ENCODE results near the gene RIC8A.
A peak's percentile ranks its signal among the peaks of the same experiment; 100 is the strongest.

The RIC8A gene

DNA sequence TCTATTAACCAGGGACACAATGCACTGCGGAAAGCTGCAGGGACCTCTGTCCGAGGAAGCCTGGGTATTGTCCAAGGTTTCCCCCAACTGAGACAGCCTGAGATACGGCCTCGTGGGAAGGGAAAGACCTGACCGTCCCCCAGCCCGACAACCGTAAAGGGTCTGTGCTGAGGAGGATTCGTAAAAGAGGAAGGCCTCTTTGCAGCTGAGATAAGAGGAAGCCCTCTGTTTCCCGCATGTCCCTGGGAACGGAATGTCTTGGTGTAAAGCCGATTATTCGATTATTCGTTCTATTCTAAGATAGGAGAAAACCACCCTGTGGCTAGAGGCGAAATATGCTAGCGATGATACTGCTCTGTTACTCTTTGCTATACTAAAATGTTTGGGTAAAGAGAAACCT is 5.5 kb upstream of the RIC8A start:
- TF ChIP-seq, protein P1, sequence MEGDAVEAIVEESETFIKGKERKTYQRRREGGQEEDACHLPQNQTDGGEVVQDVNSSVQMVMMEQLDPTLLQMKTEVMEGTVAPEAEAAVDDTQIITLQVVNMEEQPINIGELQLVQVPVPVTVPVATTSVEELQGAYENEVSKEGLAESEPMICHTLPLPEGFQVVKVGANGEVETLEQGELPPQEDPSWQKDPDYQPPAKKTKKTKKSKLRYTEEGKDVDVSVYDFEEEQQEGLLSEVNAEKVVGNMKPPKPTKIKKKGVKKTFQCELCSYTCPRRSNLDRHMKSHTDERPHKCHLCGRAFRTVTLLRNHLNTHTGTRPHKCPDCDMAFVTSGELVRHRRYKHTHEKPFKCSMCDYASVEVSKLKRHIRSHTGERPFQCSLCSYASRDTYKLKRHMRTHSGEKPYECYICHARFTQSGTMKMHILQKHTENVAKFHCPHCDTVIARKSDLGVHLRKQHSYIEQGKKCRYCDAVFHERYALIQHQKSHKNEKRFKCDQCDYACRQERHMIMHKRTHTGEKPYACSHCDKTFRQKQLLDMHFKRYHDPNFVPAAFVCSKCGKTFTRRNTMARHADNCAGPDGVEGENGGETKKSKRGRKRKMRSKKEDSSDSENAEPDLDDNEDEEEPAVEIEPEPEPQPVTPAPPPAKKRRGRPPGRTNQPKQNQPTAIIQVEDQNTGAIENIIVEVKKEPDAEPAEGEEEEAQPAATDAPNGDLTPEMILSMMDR (IDR thresholded peaks at IDR 0.05; ENCODE audit: insufficient read depth, low read depth, low read length, missing control alignments), result no peak
- no peak overlapping the region for H3K4me3 ChIP-seq (ENCODE audit: low read depth, low read length)
- DNase-seq (ENCODE audit: low read depth), result no peak

DNA sequence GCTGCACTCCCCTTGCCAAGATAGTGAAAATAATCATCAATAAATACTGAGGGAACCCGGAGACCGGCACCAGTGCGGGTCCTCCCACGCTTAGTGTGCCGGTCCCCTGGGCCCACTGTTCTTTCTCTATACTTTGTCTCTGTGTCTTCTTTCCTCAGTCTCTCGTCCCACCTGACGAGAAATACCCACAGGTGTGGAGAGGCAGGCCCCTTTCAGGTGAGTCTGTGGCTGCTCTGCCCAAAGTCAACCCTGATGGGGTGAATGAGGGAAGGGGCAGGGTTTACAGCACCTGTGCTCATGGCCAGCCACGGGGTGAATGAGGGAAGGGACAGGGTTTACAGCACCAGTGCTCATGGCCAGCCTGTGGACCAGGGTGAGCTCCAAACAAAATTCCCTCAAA is 5.0 kb upstream of the RIC8A start:
- H3K4me3 ChIP-seq (ENCODE audit: low read depth, low read length), result no peak overlapping the region
- TF ChIP-seq, protein P1 (IDR thresholded peaks at IDR 0.05; ENCODE audit: insufficient read depth, low read depth, low read length, missing control alignments), result no peak
- no peak for DNase-seq (ENCODE audit: low read depth)

DNA sequence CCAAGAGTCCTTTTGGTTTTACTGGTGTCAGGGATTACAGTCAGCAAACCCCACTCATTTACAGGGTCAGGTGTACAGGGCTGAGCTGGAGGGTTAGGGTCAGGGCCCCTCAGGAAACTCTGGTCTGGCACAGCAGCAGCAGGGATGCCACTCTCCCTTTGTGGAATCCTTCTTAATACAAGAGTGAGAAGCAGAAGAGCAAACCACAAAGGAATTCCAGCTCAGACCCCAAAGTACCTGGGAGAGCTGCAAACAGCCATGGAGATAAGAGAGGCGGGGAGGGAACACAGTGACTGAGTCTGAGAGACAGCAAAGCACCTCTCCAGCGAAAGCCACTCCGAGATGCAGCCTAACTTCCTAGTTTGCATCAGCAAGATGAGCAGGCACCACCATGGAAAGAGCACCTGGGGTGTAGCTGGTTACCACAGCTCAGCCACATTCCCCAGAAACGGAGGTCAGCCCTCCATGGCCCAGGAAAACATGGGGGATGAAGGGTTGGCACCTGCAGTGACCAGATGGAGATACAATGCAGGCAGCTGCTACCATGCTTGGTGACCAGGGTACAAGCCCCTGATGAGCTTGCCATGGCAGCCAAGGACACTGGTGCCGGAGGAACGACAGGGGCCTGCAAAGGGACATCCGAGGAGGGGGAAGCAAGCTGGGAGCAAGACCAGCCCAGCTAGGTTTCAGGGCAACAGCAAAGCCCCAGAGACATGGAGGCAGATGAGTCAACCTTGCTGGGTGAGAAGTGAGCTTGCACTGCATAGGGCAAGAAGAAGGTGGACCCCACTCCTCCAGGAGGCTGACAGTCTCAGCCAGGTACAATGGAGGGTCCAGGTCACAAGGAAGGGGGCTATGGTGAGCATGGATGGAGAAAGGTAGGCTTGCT is 4.2 kb upstream of the RIC8A start:
- H3K4me3 ChIP-seq (ENCODE audit: low read depth, low read length), result no peak overlapping the region
- TF ChIP-seq, protein P1 (IDR thresholded peaks at IDR 0.05; ENCODE audit: insufficient read depth, low read depth, low read length, missing control alignments), result no peak
- DNase-seq (ENCODE audit: low read depth), result peak; percentile 1

DNA sequence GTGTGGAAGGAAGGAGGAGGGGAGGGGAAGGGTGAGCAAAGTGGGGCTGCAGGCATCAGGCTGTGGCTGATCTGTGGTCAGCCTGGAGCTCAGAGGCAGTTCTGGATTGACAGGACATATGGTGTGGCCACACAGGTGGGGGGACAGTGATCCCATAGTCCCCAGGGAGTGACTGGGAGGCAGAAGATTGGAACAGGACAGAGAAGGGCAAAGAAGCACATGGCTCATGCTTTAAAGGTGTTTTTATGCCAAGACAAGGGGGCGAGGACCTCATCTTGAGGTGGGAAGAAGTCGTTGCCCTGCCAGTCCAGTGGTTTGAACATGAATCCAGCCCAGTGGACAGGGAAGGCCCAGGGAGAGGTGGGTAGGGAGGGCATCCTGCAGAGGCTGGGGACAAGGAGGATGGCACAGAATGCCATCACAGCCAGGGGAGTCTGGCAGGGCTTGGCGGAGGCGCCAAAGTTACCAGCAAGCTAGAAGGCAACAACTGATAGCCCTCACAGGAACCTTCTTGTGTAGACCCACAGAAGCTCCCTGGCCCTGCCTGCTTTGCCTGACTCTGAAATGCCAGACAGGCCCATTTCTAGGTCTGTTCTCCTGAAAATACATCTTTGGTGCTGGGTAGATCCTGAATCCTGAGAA is 3.4 kb upstream of the RIC8A start:
- peak; percentile 1 for DNase-seq (ENCODE audit: low read depth)
- H3K4me3 ChIP-seq (ENCODE audit: low read depth, low read length), result no peak overlapping the region
- TF ChIP-seq, protein P1 (IDR thresholded peaks at IDR 0.05; ENCODE audit: insufficient read depth, low read depth, low read length, missing control alignments), result no peak

DNA sequence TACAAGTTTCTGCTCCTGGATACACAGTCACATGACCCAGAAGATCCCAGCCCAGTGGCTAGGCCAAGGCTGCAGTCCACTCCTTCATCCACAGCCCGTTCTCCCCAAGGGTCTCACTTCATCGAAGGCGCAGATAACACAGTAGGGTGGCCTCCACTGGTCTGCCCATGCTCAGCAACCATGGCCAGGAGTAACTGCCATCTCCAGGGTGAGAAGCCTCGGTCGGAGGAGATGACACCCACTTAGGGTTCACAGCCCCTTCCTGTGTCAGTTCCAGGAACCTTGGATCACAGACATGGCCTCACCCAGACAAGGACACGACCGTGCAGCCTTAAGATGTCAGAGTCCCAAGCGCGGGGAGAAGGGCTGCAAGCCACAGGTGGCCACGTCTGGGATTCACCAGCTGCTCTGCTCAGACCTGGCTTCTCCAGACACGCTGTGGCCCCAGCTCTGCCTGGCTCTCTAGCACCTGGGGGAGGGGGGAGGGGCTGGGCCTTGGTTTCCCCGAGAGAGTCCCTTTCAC is 2.9 kb upstream of the RIC8A start:
- H3K4me3 ChIP-seq (ENCODE audit: low read depth, low read length), result no peak overlapping the region
- TF ChIP-seq, protein P1 (IDR thresholded peaks at IDR 0.05; ENCODE audit: insufficient read depth, low read depth, low read length, missing control alignments), result no peak
- DNase-seq (ENCODE audit: low read depth), result peak; percentile 1

DNA sequence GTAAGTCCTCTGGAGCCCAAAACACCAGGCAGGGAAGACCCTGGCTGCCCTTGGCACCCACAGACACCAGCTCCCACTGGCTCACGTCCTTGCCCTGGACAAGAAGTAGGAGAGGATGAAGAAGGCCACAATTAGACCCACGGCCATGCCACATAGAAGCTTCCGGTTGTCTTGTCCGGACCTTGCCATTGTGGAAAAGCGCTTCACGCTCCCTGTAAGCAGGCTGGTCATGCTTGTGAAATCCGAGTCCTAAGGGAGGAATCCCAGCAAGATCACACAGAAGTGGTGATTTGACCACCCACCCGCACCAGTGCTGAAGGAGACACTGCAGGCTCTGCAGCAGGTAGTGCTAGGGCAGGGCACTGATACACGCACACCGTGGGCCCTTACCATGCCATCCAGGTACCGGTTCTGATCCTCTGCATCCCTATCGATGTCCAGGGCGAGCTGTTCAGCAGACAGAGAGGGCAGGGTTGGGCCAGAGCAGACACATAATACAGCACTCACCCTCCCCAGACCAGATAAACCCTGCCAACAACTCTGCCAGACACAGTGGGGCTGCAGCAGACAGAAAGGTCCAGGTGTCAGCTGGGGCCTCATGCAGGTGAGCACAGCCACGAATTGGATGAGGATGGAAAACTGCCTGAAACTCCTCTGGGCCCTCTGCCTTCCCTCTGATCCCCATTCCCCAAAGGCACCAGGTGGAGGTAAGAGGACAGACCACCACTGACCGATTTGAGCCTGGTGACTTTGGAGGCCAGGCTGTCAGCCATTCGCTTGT is 2.1 kb upstream of the RIC8A start:
- DNase-seq (ENCODE audit: low read depth), result peak; percentile 0
- TF ChIP-seq, protein P1 (IDR thresholded peaks at IDR 0.05; ENCODE audit: insufficient read depth, low read depth, low read length, missing control alignments), result no peak
- no peak overlapping the region for H3K4me3 ChIP-seq (ENCODE audit: low read depth, low read length)

Data from GM12865 (cell line).